GM12873 (cell line): ENCODE results near the gene YWHAH.

Source experiments
- CTCF ChIP-seq: IDR thresholded peaks from 2 replicates; pipeline ENCODE4 v1.5.1; 2012; ENCODE audit warnings: low read depth, mild to moderate bottlenecking, moderate library complexity, low read length, control low read depth; ENCODE audit not compliant: insufficient read depth; ENCODE audit errors: missing control alignments

Gene YWHAH

GRCh38 chr22:31923136-31923535 is 21.2 kb upstream of the YWHAH start:
- TF ChIP-seq CTCF: no peak

- TF ChIP-seq CTCF: no peak
These were observed 20.6 kb upstream of the YWHAH start for GRCh38 chr22:31923747-31924146.

GRCh38 chr22:31925056-31925455 is 19.3 kb upstream of the YWHAH start:
- TF ChIP-seq CTCF: no peak

GRCh38 chr22:31926024-31926423 is 18.3 kb upstream of the YWHAH start:
- TF ChIP-seq CTCF: no peak

- TF ChIP-seq CTCF: no peak
These were observed 17.4 kb upstream of the YWHAH start for GRCh38 chr22:31926969-31927368.

GRCh38 chr22:31927562-31927961 is 16.8 kb upstream of the YWHAH start:
- TF ChIP-seq CTCF: no peak

GRCh38 chr22:31929167-31929930 is 15.0 kb upstream of the YWHAH start:
- no peak for TF ChIP-seq CTCF
